ENCODE measurements around the gene MTUS2.
"Not testable (repeated sequence)": the region's sequence is repeated elsewhere in the genome, so short reads cannot be mapped to it uniquely, and the experiment has no call there.

The MTUS2 gene

DNA sequence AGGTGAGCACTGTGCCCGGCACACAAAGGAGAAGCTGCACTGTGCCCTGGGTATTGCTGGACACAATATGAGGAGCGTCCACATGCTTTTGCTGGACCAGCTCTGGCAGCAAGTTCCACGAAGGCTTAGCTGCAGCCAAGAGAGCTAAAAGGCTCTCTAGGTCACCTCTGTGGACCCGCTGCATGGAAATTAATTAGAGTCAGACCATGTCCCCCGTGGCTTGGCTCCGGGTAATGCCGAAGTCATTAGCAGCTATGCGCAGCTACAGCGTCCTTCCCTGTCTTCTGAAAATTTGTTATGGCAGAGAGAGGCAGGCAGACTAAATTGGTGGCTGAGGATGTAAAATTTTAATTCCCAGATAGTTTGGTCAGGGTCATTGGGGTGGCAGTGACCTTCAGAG is 503.8 kb downstream of the MTUS2 start:
- H3K4me3 ChIP-seq (ENCODE audit: low read length): no peak overlapping the region
- H3K27ac ChIP-seq (ENCODE audit: low read length): no peak overlapping the region
- peaks cover 21% of the 10 kb centered on the region for H3K9me3 ChIP-seq (ENCODE audit: control insufficient read depth, insufficient read depth, low read length)
- H3K27me3 ChIP-seq (ENCODE audit: control insufficient read depth, insufficient read depth, low read length): no peaks in the 10 kb centered on the region
- no peaks in the 10 kb centered on the region for H3K4me1 ChIP-seq (ENCODE audit: control insufficient read depth, insufficient read depth, low read length)
- no CpG with 5 or more reads among the region's 9 CpGs for WGBS (ENCODE audit: insufficient coverage, insufficient read length)
- H3K36me3 ChIP-seq (ENCODE audit: control insufficient read depth, insufficient read depth, low read length): no peaks in the 10 kb centered on the region
- DNase-seq (ENCODE audit: low read depth, low spot score): no peak

- no CpG with 5 or more reads among the region's 1 CpG for WGBS (ENCODE audit: insufficient coverage, insufficient read length)
- no peak for DNase-seq (ENCODE audit: low read depth, low spot score)
- Histone ChIP-seq H3K4me3 (ENCODE audit: low read length) (no peak overlapping the region), H3K36me3 (ENCODE audit: control insufficient read depth, insufficient read depth, low read length) (no peaks in the 10 kb centered on the region), H3K27me3 (ENCODE audit: control insufficient read depth, insufficient read depth, low read length) (no peaks in the 10 kb centered on the region), H3K4me1 (ENCODE audit: control insufficient read depth, insufficient read depth, low read length) (no peaks in the 10 kb centered on the region), H3K9me3 (ENCODE audit: control insufficient read depth, insufficient read depth, low read length) (peaks cover 17% of the 10 kb centered on the region), H3K27ac (ENCODE audit: low read length) (no peak overlapping the region)
Measured at GRCh38 chr13:29324601-29325000, 504.5 kb downstream of the MTUS2 start.

- Histone ChIP-seq H3K36me3 (ENCODE audit: control insufficient read depth, insufficient read depth, low read length) (no peaks in the 10 kb centered on the region), H3K4me3 (ENCODE audit: low read length) (no peak overlapping the region), H3K27ac (ENCODE audit: low read length) (no peak overlapping the region), H3K4me1 (ENCODE audit: control insufficient read depth, insufficient read depth, low read length) (no peaks in the 10 kb centered on the region), H3K27me3 (ENCODE audit: control insufficient read depth, insufficient read depth, low read length) (no peaks in the 10 kb centered on the region), H3K9me3 (ENCODE audit: control insufficient read depth, insufficient read depth, low read length) (peaks cover 4% of the 10 kb centered on the region; the same call in 1 of the 2 replicates)
- no peak for DNase-seq (ENCODE audit: low read depth, low spot score)
- no CpG with 5 or more reads among the region's 2 CpGs for WGBS (ENCODE audit: insufficient coverage, insufficient read length)
Measured at GRCh38 chr13:29328501-29328900, 508.4 kb downstream of the MTUS2 start.

- Histone ChIP-seq H3K4me3 (ENCODE audit: low read length) (no peak overlapping the region), H3K27ac (ENCODE audit: low read length) (no peak overlapping the region), H3K9me3 (ENCODE audit: control insufficient read depth, insufficient read depth, low read length) (peaks cover 2% of the 10 kb centered on the region), H3K4me1 (ENCODE audit: control insufficient read depth, insufficient read depth, low read length) (no peaks in the 10 kb centered on the region), H3K36me3 (ENCODE audit: control insufficient read depth, insufficient read depth, low read length) (no peaks in the 10 kb centered on the region), H3K27me3 (ENCODE audit: control insufficient read depth, insufficient read depth, low read length) (no peaks in the 10 kb centered on the region)
- no peak for DNase-seq (ENCODE audit: low read depth, low spot score)
- no CpG with 5 or more reads among the region's 7 CpGs for WGBS (ENCODE audit: insufficient coverage, insufficient read length)
Measured at GRCh38 chr13:29336356-29336755, 516.2 kb downstream of the MTUS2 start.

- Histone ChIP-seq H3K4me3 (ENCODE audit: low read length) (no peak overlapping the region), H3K4me1 (ENCODE audit: control insufficient read depth, insufficient read depth, low read length) (no peaks in the 10 kb centered on the region), H3K36me3 (ENCODE audit: control insufficient read depth, insufficient read depth, low read length) (no peaks in the 10 kb centered on the region), H3K9me3 (ENCODE audit: control insufficient read depth, insufficient read depth, low read length) (peaks cover 2% of the 10 kb centered on the region), H3K27ac (ENCODE audit: low read length) (no peak overlapping the region), H3K27me3 (ENCODE audit: control insufficient read depth, insufficient read depth, low read length) (no peaks in the 10 kb centered on the region)
- no peak for DNase-seq (ENCODE audit: low read depth, low spot score)
- WGBS (ENCODE audit: insufficient coverage, insufficient read length): no CpG with 5 or more reads among the region's 44 CpGs
Measured at GRCh38 chr13:29339386-29340272, 519.5 kb downstream of the MTUS2 start.

- not testable (repeated sequence) for H3K4me3 ChIP-seq (ENCODE audit: low read length); H3K36me3 ChIP-seq (ENCODE audit: control insufficient read depth, insufficient read depth, low read length); H3K27me3 ChIP-seq (ENCODE audit: control insufficient read depth, insufficient read depth, low read length); H3K4me1 ChIP-seq (ENCODE audit: control insufficient read depth, insufficient read depth, low read length); H3K9me3 ChIP-seq (ENCODE audit: control insufficient read depth, insufficient read depth, low read length); DNase-seq (ENCODE audit: low read depth, low spot score); H3K27ac ChIP-seq (ENCODE audit: low read length)
- no CpG with 5 or more reads among the region's 7 CpGs for WGBS (ENCODE audit: insufficient coverage, insufficient read length)
Measured at GRCh38 chr13:29345860-29346582, 525.9 kb downstream of the MTUS2 start.

DNA sequence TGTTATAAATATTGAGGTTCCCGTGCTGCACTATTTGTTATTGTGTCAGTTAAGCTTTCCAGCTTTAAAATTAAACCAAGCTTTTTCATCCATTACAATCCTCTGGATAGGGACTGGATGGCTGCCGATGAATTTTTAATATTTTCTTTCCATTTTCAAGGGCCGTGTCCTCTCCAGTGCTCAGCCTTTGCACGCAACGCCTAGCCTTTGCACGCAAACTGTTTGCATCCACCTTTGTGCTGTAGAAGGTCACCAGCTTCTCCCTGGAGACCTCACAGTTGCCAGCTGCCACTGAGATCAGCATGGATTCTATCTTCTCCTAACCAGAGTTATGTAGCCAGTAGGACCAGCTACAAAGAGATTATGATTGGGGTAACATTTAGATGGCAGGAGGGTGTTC is 534.9 kb downstream of the MTUS2 start:
- H3K36me3 ChIP-seq (ENCODE audit: control insufficient read depth, insufficient read depth, low read length): no peaks in the 10 kb centered on the region
- peaks cover 2% of the 10 kb centered on the region; the same call in 1 of the 2 replicates for H3K9me3 ChIP-seq (ENCODE audit: control insufficient read depth, insufficient read depth, low read length)
- H3K27ac ChIP-seq (ENCODE audit: low read length): no peak overlapping the region
- H3K4me3 ChIP-seq (ENCODE audit: low read length): no peak overlapping the region
- H3K27me3 ChIP-seq (ENCODE audit: control insufficient read depth, insufficient read depth, low read length): no peaks in the 10 kb centered on the region
- WGBS (ENCODE audit: insufficient coverage, insufficient read length): no CpG with 5 or more reads among the region's 6 CpGs
- H3K4me1 ChIP-seq (ENCODE audit: control insufficient read depth, insufficient read depth, low read length): no peaks in the 10 kb centered on the region
- DNase-seq (ENCODE audit: low read depth, low spot score): no peak

- H3K4me3 ChIP-seq (ENCODE audit: low read length): no peak overlapping the region
Measured at GRCh38 chr13:29359181-29359580, 539.0 kb downstream of the MTUS2 start.

DNA sequence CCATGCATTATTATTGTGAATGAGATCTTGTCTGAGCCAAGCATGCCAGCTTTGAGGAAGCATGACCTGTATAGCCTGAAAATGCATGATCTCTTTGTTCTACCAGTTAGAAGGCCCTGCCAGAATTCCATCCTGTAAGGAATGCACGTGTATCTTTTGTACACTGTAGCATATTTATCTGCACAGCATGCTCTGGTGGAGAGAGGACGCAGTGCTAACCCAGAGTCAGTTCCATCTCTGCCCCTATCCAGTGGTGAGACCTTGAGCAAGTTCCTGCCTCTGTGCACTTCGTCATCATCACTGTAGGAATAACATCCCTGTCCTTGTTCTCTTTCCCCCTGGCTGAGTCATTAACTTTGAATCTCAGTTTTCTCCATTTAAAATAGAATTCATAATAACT is 541.6 kb downstream of the MTUS2 start:
- DNase-seq (ENCODE audit: low read depth, low spot score): no peak
- H3K9me3 ChIP-seq (ENCODE audit: control insufficient read depth, insufficient read depth, low read length): no peaks in the 10 kb centered on the region; the same call in 1 of the 2 replicates
- H3K27me3 ChIP-seq (ENCODE audit: control insufficient read depth, insufficient read depth, low read length): no peaks in the 10 kb centered on the region
- WGBS (ENCODE audit: insufficient coverage, insufficient read length): no CpG with 5 or more reads among the region's 3 CpGs
- H3K36me3 ChIP-seq (ENCODE audit: control insufficient read depth, insufficient read depth, low read length): no peaks in the 10 kb centered on the region
- no peak overlapping the region for H3K27ac ChIP-seq (ENCODE audit: low read length)
- H3K4me3 ChIP-seq (ENCODE audit: low read length): no peak overlapping the region
- no peaks in the 10 kb centered on the region for H3K4me1 ChIP-seq (ENCODE audit: control insufficient read depth, insufficient read depth, low read length)

More at GRCh38 chr13:29359181-29359580, 539.0 kb downstream of the MTUS2 start:
- Histone ChIP-seq H3K4me1 (ENCODE audit: control insufficient read depth, insufficient read depth, low read length) (no peaks in the 10 kb centered on the region), H3K27ac (ENCODE audit: low read length) (no peak overlapping the region), H3K9me3 (ENCODE audit: control insufficient read depth, insufficient read depth, low read length) (peaks cover 2% of the 10 kb centered on the region; the same call in 1 of the 2 replicates), H3K36me3 (ENCODE audit: control insufficient read depth, insufficient read depth, low read length) (no peaks in the 10 kb centered on the region), H3K27me3 (ENCODE audit: control insufficient read depth, insufficient read depth, low read length) (no peaks in the 10 kb centered on the region)
- 100% methylated on average over 1 of the region's 19 CpGs for WGBS (ENCODE audit: insufficient coverage, insufficient read length)
- no peak for DNase-seq (ENCODE audit: low read depth, low spot score)

DNA sequence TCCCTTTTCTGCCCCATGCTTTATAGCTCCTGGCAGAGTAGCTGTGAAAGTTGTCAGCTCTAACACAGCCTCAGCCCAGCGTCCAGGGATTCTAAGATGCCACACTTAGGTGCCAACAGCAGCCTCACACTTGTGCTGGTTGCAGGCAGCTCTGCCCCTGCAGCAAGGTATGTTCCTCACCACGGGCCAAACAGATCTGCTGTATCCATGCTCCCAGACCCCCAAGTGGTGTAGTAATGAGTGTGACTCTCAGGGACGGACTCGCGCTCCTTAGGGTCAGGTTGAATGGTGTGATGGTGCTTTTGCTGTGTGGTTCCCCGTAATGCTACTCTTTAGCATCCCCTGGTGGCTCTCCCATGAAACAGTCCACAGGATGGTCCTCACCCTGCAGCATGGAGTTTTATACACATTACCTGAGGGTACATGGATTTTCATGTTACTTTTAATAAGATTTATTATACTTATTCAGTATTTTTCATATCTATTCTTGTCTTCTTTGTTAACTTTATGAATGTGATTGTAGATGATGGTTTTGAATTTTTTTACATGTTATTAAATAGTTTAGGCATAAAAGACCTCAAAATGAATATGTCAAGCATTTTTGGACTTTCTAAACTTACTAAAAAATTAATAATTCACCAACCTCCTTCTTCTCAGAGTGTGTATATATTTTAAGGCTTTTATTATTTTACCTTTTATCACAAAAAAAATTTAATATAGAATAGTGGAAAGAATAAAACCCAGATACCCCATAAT is 542.9 kb downstream of the MTUS2 start:
- Histone ChIP-seq H3K4me1 (ENCODE audit: control insufficient read depth, insufficient read depth, low read length) (no peaks in the 10 kb centered on the region), H3K27ac (ENCODE audit: low read length) (no peak overlapping the region), H3K36me3 (ENCODE audit: control insufficient read depth, insufficient read depth, low read length) (no peaks in the 10 kb centered on the region), H3K27me3 (ENCODE audit: control insufficient read depth, insufficient read depth, low read length) (no peaks in the 10 kb centered on the region), H3K9me3 (ENCODE audit: control insufficient read depth, insufficient read depth, low read length) (no peaks in the 10 kb centered on the region; the same call in 1 of the 2 replicates), H3K4me3 (ENCODE audit: low read length) (no peak overlapping the region)
- WGBS (ENCODE audit: insufficient coverage, insufficient read length): no CpG with 5 or more reads among the region's 6 CpGs
- DNase-seq (ENCODE audit: low read depth, low spot score): peak; percentile 41
